NCI-H2227 (cell line): ENCODE data around the gene SECISBP2.

Experiments
- DNase-seq: peaks from one replicate; lab custom pipeline; 2025; ENCODE audit not compliant: unreplicated experiment; lab: John Stamatoyannopoulos, UW

SECISBP2 gene

DNA sequence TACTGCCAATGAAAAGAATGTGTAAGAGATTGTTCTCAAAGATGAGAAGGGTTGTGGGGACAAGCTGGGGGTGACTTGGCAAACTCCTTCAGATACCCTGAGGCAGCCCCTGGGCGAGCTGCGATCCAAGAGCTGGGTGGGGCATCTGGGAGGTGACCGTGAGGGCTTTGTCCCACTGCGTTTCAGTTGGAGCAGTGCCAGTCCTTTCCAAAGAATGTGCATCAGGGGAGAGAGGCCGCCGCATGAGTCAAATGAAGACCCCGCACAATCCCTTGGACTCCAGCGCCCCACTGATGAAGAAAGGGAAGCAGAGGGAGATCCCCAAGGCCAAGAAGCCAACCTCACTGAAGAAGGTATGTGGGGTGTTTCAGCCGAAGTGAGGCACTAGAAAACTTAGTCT lies 28.4 kb downstream of the SECISBP2 start:
- DNase-seq = no peak

DNA sequence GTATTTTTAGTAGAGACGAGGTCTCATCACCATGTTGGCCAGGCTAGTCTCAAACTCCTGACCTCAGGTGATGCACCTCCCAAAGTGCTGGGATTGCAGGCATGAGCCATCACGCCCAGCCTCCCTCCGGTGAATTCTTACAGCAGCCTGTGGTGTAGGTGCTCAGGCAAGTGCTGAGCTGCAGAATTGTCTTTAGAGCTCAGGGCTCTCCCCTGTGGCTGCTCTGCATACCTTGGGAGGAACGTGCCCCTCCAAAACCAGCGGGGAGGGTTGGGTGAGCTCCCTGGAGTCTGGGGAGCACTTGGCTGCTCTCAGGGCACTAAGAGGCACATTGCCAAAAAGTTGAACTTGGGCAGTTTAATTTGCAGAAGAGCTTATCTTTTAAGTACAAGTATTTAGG lies 29.4 kb downstream of the SECISBP2 start:
- DNase-seq = no peak

DNA sequence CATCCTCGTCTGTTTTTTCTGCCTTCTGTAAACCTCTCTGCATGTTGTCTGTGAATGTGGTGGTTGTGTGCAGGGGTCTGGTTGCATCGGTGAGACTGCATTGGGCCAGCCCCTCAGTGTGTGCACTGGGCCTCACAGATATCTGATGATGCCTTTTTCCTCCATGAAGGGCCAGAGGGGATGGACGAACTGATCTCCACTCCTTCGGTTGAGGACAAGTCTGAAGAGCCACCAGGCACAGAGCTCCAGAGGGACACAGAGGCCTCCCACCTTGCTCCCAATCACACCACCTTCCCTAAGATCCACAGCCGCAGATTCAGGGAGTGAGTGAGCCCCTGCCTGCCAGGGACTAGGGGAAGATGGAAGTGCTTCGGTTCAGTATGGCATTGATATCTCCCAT lies 31.3 kb downstream of the SECISBP2 start:
- no peak for DNase-seq

DNA sequence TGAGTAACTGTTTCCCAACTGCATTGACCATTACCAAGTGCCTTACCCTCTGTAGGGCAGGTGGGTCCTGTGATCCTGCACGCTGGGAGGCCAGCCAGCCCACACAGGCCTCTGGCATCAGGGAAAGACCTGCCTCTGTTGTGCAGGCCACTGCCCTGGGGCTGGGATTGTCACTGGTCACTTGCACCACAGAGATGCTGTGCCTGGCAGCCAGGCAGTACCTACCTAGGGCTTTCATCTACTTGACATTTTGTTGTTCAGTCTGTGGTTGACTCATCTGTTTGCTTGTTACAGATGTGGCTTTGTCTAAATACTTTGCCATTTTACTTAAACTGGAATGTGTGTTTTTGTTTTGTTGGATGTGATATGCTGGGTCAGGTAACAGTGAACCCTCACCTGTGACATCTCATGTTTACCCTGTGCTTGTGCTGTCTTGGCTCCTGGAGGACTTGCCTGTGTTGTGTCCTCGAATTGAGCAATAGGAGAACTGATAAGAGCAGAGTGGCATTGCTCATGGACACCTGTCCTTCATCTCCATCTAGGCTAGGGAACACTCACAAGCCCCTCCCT lies 32.8 kb downstream of the SECISBP2 start:
- DNase-seq = no peak

DNA sequence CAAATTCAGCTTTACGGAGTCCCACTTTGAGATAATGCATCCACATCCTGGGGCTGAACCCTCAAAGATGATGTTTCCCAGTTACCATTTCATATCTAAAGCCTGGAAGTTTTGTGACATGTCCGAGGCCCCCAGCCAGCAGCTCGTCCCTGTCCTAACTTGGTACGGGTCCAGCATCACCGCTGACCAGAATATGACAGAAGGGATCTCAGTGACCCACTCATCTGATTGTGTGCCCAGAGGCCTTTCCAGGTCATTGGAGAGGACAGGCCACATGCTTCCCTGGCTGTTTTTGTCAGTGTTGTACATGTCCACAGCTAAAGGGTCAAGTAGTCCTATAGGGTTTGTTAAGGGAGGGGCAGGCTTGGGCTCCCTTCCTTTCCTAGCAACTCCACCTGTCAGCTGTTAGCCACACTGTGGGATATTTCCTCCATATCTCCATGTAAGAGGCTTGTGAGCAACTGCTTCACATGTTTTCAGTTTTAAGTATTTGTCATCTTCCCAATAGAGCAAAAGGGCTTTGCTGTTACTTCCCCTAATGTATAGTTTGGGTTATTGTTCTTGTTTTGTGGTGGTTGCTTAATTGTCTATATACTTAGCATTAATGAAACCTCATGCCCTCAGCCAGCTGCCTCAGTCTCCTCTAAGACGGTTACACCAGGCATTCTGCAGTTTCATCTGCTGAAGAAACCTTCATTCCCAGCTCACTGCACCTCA lies 33.4 kb downstream of the SECISBP2 start:
- no peak for DNase-seq

DNA sequence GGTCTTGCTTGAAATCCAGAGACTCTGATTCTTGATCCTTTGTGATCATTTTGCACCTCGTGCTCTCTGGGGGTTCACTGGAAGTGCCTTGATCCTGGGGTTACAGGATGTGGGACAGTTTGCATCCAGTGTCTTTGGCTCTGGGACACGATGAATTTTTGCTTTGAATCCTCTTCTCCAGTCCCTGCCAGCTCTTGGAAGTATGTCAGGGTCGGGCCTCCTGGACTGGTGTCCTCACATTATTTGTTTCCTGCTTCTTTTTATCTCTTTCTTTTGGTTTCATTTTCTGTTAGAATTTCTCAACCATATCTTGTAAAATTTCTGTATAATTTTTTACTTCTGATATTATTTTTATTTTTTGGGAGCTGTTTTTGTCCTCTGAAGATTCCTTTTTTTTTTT lies 34.2 kb downstream of the SECISBP2 start:
- DNase-seq = no peak

DNA sequence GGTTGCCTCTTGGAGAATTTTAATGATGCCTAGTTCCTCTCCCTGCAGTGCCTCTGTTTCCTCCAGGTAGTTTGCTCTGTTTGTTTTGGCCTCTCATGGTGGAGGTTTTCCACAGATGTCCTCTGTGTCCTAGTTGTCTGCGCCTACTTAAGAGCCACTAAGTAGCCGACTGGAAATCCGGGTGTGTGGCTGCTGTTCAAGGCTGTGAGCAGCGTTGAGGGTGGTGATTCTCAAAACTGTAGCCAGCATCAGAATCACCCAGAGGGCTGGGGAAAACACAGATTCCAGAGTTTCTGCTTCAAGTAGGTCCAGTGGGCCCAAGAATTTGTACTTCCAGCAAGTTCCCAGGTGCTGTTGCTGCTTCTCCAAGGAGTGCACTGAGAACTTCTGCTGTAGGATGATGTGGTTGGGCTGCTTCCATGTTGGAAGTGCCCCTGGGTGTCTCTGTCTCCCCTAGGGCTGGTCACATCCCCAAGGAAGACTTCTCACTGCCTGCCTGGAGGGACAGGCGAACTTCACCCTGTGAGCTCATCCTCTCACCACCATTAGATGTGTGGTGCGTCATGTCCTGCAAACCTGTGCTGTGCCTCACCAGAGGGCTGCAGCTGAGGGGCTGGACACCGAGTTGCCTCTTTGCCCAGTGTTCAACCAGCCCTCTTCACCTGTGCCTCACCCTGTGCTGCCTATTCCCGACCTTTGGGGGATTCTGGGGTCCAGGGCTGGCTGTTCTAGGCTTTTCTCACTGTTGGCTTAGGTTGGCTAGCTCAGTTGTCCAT lies 34.8 kb downstream of the SECISBP2 start:
- DNase-seq = no peak

DNA sequence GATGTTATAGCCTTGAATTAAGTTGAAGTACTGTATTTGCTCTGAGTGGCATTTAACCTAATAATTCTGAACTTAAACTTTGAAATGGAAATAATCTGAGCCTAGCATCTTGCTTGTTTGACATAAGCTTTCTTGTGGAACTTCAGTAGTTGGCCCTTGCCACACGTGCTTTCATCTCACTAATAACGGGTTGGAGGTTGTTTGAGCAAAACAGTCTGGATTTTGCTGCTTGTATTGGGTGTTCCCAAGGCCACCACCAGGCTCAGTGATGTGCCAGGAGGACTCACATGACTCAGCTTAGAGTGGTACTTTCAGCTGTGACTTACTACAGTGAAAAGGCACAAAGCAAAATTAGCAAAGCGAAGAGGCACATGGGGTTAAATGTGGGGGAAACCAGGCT lies 35.7 kb downstream of the SECISBP2 start:
- no peak for DNase-seq

DNA sequence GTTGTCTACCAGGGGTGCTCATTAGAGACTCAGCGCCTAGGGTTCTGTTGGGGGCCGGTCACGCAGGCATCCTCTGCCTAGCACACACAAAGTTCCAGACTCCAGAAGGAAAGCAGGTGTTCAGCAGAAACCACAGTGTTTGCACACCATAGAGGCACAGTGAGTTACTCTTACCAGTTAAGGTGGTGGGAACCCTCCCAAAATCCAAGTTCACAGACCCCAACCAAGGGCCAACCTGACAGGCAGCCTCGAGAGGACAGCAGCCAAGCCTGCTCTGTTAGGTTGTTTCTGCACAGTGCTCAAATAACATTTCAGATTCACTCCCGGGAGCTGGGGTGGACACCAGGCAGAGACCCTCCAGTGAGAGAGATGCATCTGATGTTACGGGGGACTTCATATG lies 36.2 kb downstream of the SECISBP2 start:
- no peak for DNase-seq

DNA sequence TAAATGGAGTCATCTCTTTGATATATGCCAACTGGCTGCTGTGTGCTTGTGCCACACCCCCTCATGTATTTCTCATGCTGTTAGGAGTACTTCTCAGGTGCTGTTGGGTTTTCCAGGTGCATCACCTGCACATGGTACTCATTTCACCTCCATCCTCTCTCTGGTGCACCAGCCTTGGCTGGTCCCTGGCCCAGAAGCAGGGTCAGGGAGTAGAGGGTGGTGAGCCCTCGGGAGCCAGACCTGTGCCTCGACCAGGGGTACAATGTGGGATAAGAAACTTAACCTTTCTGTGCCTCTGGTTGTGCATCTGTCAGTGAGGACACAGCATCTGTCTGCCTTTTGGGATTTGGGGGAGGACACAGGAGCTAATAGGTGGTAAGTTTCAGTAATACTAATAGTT lies 38.5 kb downstream of the SECISBP2 start:
- no peak for DNase-seq

DNA sequence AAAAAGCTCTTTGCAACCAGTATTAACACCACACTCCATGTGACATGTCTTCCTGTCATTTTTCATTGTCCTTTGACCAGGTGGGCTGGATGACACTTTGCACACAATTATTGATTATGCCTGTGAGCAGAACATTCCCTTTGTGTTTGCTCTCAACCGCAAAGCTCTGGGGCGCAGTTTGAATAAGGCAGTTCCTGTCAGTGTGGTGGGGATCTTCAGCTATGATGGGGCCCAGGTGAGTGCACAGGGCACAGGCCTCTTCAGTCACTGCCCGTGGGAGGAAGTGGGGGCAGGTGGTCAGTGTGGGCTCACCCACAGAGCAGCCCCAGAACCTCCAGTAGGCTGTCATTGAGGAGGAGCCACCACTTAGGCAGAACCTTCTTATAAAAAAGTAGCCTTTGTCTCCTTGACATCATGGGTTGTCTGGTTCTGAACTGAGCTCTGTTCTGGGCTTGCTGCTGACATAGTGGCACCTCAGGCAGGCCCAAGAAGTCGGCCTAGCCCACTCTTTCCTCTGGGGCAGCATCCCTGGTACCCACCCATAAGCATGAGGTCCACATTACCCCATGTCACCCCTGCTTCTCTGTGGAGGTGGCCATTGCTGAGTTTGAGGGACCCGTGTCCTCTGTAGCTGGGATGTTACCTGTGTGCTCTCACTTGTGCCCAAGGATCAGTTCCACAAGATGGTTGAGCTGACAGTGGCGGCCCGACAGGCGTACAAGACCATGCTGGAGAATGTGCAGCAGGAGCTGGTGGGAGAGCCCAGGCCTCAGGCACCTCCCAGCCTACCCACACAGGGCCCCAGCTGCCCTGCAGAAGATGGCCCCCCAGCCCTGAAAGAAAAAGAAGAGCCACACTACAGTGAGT lies 39.3 kb downstream of the SECISBP2 start:
- DNase-seq = no peak

DNA sequence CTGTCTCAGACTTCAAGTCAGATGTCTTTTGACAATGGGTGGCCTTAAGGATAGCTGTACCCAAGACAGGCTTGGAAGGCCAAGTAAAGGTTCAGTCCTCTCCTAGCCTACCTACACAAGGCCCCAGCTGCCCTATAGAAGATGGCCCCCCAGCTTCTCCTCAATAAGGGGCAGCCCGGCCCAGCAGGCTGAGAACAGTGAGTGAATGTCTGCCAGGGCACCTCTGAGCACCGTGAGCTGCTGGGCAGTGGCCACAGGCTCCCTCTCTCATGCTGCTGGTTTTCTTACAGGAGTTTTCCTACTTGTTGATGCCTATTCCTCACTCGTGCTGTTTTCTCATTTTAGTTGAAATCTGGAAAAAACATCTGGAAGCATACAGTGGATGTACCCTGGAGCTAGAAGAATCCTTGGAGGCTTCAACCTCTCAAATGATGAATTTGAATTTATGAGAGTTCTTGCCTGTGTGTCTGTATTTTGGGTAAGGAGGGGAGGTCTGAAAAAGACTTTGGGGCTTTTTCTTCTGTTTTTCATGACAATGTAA lies 40.1 kb downstream of the SECISBP2 start:
- no peak for DNase-seq

DNA sequence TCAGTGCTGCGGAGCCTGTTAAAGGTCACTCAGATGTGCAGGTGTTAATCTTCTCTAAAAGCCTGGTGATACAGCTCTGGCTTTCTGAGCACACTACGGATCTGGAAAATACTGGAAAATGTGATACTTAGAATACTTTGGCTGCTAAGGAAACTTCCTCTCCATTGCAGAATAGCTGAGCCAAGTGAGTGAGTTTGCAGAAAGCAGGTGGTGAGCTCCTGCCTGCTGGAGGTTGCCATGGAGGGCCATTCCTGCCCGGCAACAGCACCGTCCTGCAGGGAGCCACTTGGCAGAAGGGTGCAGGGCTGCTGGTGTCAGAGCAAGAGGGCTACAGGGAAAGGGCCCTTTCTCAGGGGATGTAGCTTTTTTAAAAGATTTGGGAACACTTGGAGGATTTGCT lies 40.7 kb downstream of the SECISBP2 start:
- DNase-seq = no peak

DNA sequence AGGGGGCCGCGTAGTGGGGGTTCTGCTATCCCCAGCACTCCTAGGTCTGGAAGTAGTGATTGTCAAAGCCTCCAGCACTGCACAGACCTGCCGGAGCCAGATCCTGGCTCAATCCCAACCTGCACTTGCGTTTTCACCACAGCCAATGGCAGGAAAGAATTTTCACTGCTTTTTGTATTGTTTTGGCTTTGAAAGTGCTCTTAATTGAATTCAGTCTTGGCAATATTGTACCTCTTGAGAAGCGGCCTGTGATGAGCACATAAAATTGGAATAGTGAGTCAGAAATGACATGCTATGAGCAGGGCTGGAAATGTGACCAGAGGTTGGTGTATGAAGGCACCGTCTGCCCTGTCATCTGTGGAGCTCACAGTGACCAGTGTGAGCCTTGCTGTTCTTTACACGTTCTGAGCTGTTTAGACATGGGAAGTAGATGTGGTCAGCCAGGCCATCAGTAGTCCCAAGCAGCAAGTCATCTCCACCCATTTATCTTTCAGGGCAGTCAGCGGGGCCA lies 41.5 kb downstream of the SECISBP2 start:
- no peak for DNase-seq

DNA sequence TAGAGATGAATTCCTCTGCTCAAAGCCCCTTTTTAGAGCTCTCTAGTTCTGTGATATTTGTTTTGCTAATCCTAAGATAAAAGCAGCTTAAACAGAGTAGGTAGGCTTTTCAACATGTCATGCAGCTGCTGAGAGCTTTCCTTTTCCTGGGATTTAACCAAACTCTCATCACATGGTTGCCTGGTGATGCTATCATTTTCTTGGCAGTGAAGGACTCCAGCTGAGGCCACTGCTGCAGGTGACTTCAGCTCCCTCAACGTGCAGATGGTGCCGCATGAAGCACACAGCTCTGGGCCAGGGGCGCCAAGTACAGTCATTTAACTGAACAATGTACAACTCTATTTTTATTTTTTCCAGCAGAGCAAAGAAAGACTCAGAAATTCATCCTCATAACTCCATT lies 42.2 kb downstream of the SECISBP2 start:
- DNase-seq = no peak

DNA sequence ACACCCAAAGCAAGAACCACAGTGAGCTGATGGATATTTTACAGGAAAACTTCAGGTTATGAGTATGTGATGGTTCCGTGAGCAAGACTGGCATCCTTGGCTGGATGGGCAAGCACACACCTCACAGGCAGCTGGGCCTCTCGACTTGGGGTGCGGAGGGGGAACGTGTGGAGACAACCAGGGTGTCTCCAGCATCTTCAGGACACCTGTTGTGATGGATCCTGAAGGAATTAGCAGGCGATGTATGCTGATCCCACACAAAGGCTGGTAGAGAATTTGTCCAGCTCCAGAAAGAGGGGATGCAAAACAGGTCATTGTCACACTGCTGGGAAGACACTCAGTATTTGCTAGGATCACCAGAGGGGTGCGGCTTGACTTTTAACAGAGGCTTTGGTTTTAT lies 42.7 kb downstream of the SECISBP2 start:
- DNase-seq = no peak

DNA sequence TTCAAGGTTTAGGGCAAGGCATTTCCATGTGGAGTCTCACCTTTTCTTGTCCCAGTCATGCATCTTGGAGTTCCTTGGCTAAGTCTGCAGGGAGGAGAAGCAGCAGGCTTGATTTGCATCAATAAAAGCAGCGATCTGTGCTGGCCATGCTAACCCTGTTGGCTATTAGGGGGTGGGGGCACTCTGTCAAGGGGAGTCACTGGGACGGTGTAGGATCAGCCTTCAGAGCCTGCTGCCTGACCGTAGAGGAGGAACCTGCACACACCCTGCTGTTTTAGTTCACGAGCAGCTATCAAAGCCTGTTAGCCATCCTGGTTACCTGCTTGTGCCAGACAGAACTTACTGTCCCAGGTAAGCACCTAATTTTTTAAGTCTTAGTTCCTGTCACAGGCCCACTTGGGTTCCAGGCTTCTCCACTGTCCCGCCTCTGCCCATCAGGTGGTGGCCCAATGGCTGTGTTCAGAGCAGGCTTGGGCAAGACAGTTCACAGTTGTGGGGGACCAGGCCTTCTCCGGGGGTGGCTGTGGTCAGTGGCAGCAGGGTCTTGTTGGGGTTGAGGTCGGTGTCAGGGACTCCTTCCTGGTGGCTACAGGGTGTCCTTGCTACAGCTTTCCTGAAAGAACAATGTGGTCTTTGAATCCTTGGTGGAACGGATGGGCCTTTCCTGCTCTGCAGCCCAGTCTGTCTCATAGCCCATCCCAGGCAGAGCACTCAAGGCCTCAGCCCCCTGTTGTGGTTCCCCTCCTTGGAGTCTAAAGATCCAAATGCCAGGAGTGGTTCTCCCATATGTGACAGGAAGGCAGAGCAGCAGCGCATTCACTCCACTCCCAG lies 43.7 kb downstream of the SECISBP2 start:
- DNase-seq = no peak

DNA sequence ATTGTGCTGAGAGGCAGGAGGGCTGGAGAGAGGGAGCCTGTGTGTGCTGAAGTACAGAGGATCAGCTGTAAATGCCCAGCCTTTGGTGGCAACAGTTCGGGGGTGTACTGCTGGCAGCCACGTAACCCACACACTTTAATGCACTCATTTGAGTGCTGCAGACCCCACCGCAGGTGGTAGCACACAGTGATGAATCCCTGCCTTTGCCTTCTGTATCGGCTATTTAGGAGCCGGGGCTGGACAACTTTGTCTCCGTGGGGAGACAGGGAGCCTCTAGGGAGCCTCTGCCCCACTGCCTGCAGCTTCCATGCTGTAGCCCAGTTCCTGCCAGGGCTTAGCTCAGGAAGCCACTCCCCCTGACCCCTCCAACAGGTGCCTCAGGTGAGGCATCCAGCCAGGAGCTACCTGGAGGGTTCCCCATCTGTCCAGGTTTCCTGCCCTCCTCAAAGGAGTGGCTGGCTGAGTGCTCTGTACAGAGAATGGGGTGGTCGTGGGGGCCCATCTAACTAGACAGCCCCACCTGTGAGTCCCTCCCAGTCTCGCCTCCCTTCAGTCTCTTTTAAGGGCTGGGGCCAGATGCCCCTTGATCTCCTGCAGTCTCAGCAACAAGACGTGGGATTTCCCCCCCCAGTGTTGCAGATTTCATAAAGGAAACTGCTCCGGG lies 44.5 kb downstream of the SECISBP2 start:
- no peak for DNase-seq

DNA sequence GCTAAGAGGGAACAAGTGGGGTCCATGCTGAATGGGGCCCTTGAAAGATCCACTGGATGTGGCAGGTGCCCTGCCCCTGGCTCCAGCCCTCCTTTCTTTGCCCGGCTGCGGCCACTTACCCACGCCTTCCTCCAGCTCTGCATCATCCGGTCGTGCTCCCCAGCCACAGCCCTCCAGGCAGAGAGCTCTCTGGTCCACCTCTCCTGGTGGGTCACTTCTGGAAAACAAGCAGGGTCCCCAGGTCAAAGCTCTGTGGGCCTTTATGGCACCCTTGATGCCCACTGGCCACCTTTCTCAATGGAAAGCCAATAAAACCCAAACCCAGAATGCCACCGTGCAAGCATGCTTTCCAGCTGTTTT lies 45.0 kb downstream of the SECISBP2 start:
- DNase-seq = no peak
